GM12801 (cell line): ENCODE data around the gene SLC6A6.

Experiments
- TF ChIP-seq, protein P1 (sequence below): IDR thresholded peaks from one replicate; pipeline ENCODE4 v1.5.1; 2011; ENCODE audit warnings: control low read depth; ENCODE audit not compliant: insufficient read length; ENCODE audit errors: extremely low read depth

The SLC6A6 gene

GRCh38 chr3:14524311-14524711, 121.9 kb downstream of the SLC6A6 start:
- TF ChIP-seq, protein P1, sequence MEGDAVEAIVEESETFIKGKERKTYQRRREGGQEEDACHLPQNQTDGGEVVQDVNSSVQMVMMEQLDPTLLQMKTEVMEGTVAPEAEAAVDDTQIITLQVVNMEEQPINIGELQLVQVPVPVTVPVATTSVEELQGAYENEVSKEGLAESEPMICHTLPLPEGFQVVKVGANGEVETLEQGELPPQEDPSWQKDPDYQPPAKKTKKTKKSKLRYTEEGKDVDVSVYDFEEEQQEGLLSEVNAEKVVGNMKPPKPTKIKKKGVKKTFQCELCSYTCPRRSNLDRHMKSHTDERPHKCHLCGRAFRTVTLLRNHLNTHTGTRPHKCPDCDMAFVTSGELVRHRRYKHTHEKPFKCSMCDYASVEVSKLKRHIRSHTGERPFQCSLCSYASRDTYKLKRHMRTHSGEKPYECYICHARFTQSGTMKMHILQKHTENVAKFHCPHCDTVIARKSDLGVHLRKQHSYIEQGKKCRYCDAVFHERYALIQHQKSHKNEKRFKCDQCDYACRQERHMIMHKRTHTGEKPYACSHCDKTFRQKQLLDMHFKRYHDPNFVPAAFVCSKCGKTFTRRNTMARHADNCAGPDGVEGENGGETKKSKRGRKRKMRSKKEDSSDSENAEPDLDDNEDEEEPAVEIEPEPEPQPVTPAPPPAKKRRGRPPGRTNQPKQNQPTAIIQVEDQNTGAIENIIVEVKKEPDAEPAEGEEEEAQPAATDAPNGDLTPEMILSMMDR, result no peak

DNA sequence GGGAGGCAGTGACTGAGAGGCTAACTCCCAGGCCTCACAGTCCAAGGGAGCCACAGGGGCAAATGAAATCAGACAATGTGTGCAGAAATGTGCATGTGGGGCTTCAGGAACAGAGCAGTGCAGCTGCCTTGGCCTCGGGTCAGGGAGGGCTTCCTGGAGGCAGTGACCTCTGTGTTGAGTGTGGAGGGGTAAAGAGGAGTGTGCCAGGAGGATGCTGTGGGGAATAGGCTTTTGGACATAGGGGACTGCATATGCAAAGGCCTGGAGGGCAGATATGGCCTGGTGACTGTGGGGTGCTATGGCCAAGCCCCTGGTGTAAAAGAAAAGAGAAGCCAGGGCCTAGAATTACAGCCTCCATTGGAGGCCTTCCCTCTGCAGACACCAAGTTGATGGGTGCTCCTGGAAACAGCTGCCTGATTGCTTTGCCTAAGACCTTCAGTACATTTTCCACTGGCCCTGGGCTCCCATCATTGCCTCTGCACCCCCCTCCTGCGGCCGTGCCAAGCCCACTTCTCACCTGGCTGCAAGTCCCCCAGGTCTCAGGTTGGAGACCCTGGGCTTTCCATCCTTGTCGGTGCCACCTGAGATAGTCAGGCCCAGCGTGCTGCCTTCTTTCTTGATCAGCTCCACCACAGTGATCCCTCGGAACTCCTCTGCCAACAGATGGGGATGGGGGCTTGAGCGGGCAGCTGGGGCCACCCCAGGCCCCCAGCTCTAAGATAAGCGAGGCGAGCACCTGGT, 122.7 kb downstream of the SLC6A6 start:
- TF ChIP-seq, protein P1, result no peak

DNA sequence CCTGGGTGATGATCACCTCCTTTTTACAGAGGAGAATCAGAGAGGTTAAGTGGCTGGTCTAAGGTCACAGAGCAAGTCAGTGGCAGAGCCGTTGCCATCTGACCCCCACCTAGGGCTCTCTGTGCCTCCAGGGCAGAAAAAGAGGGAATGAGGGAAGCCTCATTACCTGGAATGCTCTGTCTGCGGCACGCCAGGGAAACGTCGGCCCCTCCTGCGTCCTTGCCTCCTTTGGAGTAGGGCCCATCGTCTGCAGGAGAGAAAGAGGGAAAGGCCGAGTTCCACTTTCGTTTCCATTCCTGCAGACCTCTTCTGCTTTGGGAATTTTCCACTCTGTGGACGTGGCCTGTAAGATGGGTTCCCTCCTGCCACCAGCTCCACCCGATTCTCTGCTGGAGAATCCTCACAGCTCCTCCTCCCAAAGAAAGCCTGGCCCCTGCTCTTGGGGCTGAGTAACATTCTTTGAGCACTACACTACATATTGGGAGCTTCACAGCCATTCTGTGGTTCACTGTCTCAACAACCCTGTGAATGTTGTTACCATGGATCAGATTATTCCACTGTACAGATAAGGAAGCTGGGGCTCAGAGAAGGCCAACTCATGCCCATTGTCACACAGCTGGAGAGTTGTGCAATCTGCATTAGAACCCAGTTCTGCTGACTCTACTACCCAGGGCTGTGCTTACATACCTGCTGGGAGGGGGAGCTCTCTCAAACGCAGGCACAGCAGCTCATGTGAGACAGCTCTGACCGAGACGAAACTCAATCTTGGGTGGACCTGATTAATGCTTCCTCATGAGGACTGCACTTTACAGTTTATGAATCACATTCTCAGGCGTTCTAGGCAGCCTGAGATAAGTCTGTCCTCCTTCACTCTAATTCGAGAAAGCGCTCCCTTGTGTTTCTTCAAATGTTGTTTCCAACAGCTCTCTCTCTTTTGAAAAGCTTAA, 123.6 kb downstream of the SLC6A6 start:
- TF ChIP-seq, protein P1, result no peak

DNA sequence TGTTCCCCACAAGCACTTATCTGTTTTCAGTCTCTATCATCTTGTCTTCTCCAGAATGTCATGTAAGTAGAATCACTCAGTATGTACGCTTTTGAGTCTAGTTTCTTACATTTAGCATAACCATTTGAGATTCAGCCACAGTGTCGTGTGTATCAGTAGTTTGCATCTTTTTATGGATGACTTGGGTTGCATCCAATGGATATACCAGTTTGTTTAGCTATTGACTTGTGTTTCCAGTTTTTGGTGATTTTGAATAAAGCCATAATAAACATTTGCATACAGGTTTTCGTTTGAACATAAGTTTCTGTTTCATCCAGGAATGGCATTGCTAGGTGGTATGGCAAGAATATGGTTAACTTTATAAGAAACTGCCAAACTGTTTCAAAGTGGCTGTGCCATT, 125.7 kb downstream of the SLC6A6 start:
- TF ChIP-seq, protein P1, result no peak

- TF ChIP-seq, protein P1, result no peak
Measured at GRCh38 chr3:14531856-14532395, 129.5 kb downstream of the SLC6A6 start.

GRCh38 chr3:14532691-14533456, 130.5 kb downstream of the SLC6A6 start:
- TF ChIP-seq, protein P1, result no peak
